H1 (cell line): ENCODE measurements around the gene THBD. TPM values are rescaled to one million over a fixed set of nuclear protein-coding genes. Genes with fewer than 3 reads are reported as not detected.

Source experiments
- ATF3 ChIP-seq: IDR thresholded peaks from 2 replicates; pipeline ENCODE4 v1.6.1; 2011; ENCODE audit warnings: low read depth, mild to moderate bottlenecking, low read length; ENCODE audit not compliant: insufficient read depth
- CHD7 ChIP-seq: fragments of 300-600 bp; sonication (generic); IDR thresholded peaks from 2 replicates; pipeline ENCODE4 v1.7.1; 2012; ENCODE audit warnings: low read length, moderate library complexity, mild to moderate bottlenecking, inconsistent platforms; ENCODE audit not compliant: insufficient replicate concordance
- CTCF ChIP-seq, 3 experiments: IDR thresholded peaks; 1 replicate in 2 of 3; 2 replicates in 1 of 3; pipeline versions ENCODE4 v1.5.1 to v1.6.1; 2011; ENCODE audit warnings: low read length in 3 of 3, mild to moderate bottlenecking in 3 of 3, inconsistent platforms in 2 of 3, low read depth in 1 of 3, moderate library complexity in 1 of 3; ENCODE audit not compliant: insufficient read depth in 1 of 3; ENCODE audit errors: control extremely low read depth in 1 of 3
- EP300 ChIP-seq, 2 experiments: IDR thresholded peaks; 1 replicate in 1 of 2; 2 replicates in 1 of 2; pipeline ENCODE4 v1.6.1; 2011 to 2012; ENCODE audit warnings: low read depth in 2 of 2, low read length in 2 of 2, mild to moderate bottlenecking in 2 of 2, borderline replicate concordance in 1 of 2, inconsistent platforms in 1 of 2, moderate library complexity in 1 of 2
- GTF2F1 ChIP-seq: IDR thresholded peaks from 2 replicates; pipeline ENCODE4 v1.6.1; 2012; ENCODE audit warnings: low read depth, low read length, improper control_type of control experiment, borderline replicate concordance
- SRF ChIP-seq: IDR thresholded peaks from 2 replicates; pipeline ENCODE4 v1.6.1; 2011; ENCODE audit warnings: mild to moderate bottlenecking, low read depth, low read length, moderate library complexity
- polyA plus RNA-seq, 7 experiments: library from polyadenylated mRNA; depleted of rRNA in 3 of 7; stranded (reverse) in 5 of 7; unstranded in 2 of 7; fragments of >200 nt in 5 of 7; fragments of 200-250 nt in 2 of 7; gene quantifications; 1 replicate in 5 of 7; 2 replicates in 1 of 7; 4 replicates in 1 of 7; pipeline versions ENCODE4 v1.2.1 to v1.2.3, GENCODE V29; 2011 to 2013; ENCODE audit warnings: missing spikeins in 2 of 7, mixed read lengths in 2 of 7
- total RNA-seq: library from RNA; stranded (reverse); fragmentation: NEBNext Ultra II Directional; extraction: Animal tissue kit (Norgen Biotek cat#: 25700); gene quantifications from 2 replicates; pipeline ENCODE4 v1.2.1, GENCODE V29; 2021

Gene THBD
- total and polyA plus RNA-seq, 2 of the 8 experiments (the other 6 are each of a cell fraction or from before 2014, with no cell fraction given), result 0.21 to 0.43 TPM

- no peak for TF ChIP-seq CHD7
- TF ChIP-seq CTCF (IDR thresholded peaks at IDR 0.05; ENCODE audit: control extremely low read depth in 1 of 3, insufficient read depth in 1 of 3, low read depth in 1 of 3, low read length in 3 of 3), result no peak
- no peak for TF ChIP-seq SRF
- TF ChIP-seq EP300 (IDR thresholded peaks at IDR 0.05; ENCODE audit: borderline replicate concordance in 1 of 2, low read depth in 2 of 2, low read length in 2 of 2), result no peak
- no peak for TF ChIP-seq GTF2F1
- no peak for TF ChIP-seq ATF3
Observed at GRCh38 chr20:23039136-23039875, 10.2 kb downstream of the THBD start (continued).
